GM19372 (cell line): ENCODE measurements around the gene NPC2.

Source experiments
- ATAC-seq: cut with Tn5 transposase; IDR thresholded peaks from one replicate; pipeline ENCODE4 v1.9.1; 2021; ENCODE audit warnings: mild to moderate bottlenecking, low read depth, moderate library complexity; ENCODE audit not compliant: unreplicated experiment

The NPC2 gene

DNA sequence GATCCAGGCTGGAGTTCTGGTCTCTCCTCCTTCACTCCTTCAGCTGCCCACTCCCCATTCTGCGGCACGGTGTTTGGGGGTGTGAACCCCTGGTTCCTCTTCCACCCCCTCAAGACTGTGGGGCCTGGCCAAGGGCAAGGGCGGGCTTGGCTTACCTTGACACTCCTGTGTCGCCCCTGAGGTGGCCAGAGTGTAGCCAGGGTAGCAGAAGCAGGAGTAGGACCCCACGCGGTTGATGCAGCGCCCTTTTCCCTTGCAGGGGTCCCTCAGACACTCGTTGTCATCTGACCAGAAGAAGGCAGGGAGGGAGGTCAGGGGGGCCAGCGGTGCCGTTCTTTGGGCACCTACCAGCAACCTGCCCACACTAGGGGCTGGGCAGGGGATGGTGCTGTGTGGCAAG is 28.7 kb upstream of the NPC2 start:
- no peak for ATAC-seq

DNA sequence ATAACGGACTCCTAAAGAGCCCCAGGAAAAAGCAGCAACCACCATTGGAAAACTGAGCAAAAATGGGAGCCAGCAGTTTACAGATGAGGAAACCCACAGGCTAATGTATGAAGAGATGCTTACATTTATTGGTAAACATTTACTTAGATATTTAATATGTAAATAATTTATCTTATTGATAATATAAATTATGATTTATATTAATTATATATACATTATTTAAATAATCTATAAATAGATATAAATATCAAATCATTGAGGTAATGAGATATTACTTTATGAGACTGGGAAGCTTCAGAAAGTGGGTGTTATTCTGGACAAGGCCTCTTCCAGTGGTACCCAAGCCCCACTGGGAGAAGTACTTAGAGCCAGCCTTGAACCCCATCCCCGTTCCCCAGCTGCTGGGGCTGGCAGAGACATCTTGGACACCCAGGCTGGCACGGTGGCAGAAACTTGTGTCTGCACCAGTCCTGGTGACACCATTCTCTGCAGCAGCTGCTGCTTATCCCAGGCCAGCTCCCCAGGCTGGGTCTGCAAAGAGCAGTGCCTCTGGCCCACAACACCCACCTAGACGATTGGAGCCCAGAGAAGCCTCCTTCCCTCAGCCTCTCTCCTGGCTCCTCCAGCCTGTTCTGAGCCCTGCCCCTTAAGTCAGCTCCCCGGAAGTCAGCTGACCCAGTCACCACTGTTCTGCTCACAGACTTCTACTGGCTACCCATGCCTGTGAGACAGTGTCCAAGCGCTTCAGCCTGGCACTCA is 26.4 kb upstream of the NPC2 start:
- ATAC-seq, result no peak

- no peak for ATAC-seq
Measured at GRCh38 chr14:74518221-74518620, 25.1 kb upstream of the NPC2 start.

GRCh38 chr14:74517731-74518130 is 24.6 kb upstream of the NPC2 start:
- ATAC-seq, result no peak

DNA sequence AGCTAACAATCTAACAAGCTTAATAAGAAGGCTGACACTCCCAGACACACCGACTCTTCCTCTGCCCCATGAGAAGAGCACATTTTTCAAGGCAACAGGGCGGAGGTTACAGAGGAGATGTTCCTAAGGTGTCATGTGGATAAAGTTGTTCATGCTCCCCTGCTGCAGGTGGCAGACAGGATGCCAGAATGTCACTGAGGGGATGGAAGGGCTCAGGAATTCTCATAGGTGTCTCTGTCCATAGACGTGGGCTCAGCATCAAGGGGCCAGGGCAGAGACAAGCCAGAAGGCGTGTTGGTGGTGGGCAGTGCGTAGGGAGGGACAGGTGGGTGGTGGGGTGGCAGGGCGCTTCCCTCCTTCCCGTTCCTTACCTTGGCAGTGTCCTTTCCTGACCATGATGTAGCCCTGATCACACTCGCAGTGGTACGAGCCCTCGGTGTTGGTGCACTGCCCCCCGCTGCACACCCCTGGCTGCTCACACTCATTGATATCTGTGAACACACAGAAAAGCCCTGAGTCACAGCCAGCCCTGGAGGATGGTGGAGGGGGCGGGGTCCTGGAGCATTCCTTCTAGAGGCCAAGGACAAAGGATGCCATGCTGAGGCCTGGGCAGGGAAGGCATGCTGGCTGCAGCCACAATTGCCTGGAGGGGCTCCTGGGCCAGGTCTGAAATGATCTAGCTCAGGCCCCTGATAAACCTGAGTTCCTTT is 23.5 kb upstream of the NPC2 start:
- no peak for ATAC-seq

DNA sequence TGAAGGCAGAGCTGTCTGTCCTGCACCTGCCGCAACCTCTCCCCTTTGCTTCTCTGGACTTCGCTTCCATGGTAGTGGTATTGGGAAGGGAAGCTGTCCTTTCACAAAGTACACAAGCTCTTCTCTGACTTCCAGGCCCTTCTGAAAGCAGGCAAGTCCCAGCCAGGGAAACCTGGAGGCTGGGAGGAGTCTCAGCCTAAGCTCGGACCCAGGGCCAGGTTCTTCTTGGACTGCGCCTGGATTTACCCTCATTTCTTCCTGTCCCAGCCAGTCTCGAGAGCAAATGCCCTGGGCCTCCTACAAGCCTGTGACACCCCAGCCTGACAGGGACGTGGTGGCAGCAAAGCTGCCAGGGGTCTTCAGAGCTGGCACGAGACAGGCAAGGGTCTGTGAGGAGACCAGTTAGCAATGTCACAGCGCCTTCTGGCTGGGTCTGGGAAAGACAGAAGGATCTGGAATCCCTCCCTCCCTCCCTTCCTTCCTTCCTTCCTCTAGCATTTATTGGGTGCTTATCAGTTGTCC is 22.8 kb upstream of the NPC2 start:
- ATAC-seq, result no peak

- no peak for ATAC-seq
Measured at GRCh38 chr14:74514471-74514941, 21.4 kb upstream of the NPC2 start.

- no peak for ATAC-seq
Measured at GRCh38 chr14:74511966-74512830, 19.1 kb upstream of the NPC2 start.

GRCh38 chr14:74510959-74511409 is 17.9 kb upstream of the NPC2 start:
- no peak for ATAC-seq

GRCh38 chr14:74510223-74510931 is 17.3 kb upstream of the NPC2 start:
- no peak for ATAC-seq

DNA sequence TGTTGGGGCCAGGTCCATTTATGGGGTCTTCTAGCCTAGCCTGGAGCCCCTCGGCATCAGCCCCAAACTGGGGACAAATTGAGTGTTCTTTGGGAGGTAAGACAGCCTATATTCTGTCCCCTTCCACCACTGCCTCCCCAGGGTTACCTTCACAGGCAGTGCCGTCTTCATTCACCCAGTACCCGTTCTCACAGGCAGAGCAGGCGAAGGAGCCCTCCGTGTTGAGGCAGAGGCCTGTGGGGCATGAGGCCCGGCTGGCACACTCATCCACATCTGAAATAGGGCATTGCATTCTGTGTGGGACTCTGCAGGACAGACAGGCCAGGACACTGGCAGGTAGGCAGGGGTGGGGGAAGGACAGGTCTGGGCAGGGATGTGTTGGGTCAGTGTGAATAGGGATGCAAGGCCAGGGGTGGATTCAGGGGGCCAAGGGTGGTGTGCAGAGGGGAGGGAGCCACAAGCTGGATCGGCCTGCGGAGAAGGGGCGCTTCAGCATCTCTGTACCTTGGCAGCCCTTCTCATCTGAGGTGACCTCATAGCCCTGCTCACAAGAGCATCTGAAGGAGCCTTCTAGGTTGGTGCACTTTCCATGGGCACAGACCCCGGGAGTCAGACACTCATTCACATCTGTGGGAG is 16.6 kb upstream of the NPC2 start:
- ATAC-seq, result no peak

GRCh38 chr14:74508844-74509428 is 15.8 kb upstream of the NPC2 start:
- ATAC-seq, result no peak

GRCh38 chr14:74508292-74508731 is 15.2 kb upstream of the NPC2 start:
- ATAC-seq, result no peak

GRCh38 chr14:74507840-74508239 is 14.7 kb upstream of the NPC2 start:
- no peak for ATAC-seq

DNA sequence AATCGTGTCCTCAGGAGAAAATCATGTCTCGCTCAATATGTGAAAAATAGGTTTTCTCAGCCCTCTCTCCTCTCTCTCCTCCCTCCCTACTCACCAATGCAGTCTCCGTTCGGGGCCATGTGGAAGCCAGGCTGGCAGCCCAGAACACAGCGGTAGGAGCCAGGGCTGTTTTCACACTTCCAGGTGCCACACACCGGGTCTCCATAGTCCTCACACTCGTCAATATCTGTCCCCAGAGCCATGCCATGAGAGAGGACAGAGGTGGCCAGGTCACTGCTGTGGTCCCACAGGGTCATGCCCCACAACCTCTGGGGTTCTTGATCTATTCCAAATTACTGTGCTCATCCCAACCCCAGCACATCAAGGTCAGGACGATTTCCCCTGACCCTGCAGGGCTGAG is 14.0 kb upstream of the NPC2 start:
- ATAC-seq, result no peak

- ATAC-seq, result no peak
Measured at GRCh38 chr14:74506411-74506851, 13.3 kb upstream of the NPC2 start.

DNA sequence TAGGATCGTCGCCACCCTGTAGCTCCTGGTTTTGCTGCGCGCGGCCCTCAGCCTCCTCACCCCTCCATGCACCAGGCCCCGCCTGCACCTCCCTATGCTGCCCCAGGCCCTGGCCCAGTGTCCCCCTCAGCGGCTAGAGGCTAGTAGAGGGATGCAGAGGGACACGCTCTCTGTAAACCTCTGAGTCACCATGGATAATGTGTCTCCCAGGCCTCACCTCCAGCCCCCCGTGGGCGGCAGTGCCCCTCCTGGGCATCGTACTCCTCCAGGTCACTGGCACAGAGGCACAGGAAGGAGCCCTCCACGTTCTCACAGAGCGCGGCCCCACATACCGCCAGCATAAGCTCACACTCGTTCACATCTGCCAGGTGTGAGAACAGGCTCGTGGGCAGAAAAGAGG is 12.7 kb upstream of the NPC2 start:
- no peak for ATAC-seq

GRCh38 chr14:74504874-74505720 is 12.0 kb upstream of the NPC2 start:
- no peak for ATAC-seq
